ENCODE data around the gene AGTRAP. TPM values are rescaled to one million over a fixed set of nuclear protein-coding genes. Genes with fewer than 3 reads are reported as not detected.

The AGTRAP gene
- total and polyA plus RNA-seq, 12 donors = 23.4 to 104 (median 45.1) TPM

GRCh38 chr1:11736746-11737639, 1.1 kb downstream of the AGTRAP start:
- no peaks in the 10 kb centered on the region for H3K9me3 ChIP-seq (replicated peaks in 1 of 3)
- no peaks in the 10 kb centered on the region for H3K27me3 ChIP-seq
- peaks cover 20 to 38% of the 10 kb centered on the region in 2 donors for H3K4me1 ChIP-seq (replicated peaks in 1 of 2)
- H3K27ac ChIP-seq = peak overlapping the region; percentile 10 to 85 (median 69)
- intact Hi-C loops (cut with DNase I) = no loop called here
- 14 to 19% (median 16%) methylated on average over 10 to 15 of the region's 15 CpGs for WGBS, 4 donors
- peak in 6 of 7 donors; percentile 36 to 76 (median 60) for DNase-seq
- no peaks in the 10 kb centered on the region for H3K36me3 ChIP-seq (replicated peaks in 1 of 2)
- peak in 1 of 2 donors; percentile 23 for TF ChIP-seq POLR2A (IDR thresholded peaks at IDR 0.05)
- TF ChIP-seq, protein P1, sequence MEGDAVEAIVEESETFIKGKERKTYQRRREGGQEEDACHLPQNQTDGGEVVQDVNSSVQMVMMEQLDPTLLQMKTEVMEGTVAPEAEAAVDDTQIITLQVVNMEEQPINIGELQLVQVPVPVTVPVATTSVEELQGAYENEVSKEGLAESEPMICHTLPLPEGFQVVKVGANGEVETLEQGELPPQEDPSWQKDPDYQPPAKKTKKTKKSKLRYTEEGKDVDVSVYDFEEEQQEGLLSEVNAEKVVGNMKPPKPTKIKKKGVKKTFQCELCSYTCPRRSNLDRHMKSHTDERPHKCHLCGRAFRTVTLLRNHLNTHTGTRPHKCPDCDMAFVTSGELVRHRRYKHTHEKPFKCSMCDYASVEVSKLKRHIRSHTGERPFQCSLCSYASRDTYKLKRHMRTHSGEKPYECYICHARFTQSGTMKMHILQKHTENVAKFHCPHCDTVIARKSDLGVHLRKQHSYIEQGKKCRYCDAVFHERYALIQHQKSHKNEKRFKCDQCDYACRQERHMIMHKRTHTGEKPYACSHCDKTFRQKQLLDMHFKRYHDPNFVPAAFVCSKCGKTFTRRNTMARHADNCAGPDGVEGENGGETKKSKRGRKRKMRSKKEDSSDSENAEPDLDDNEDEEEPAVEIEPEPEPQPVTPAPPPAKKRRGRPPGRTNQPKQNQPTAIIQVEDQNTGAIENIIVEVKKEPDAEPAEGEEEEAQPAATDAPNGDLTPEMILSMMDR (IDR thresholded peaks at IDR 0.05) = no peak
- H3K4me3 ChIP-seq = peak overlapping the region in 3 of 4 donors; percentile 80 to 93 (median 87)

DNA sequence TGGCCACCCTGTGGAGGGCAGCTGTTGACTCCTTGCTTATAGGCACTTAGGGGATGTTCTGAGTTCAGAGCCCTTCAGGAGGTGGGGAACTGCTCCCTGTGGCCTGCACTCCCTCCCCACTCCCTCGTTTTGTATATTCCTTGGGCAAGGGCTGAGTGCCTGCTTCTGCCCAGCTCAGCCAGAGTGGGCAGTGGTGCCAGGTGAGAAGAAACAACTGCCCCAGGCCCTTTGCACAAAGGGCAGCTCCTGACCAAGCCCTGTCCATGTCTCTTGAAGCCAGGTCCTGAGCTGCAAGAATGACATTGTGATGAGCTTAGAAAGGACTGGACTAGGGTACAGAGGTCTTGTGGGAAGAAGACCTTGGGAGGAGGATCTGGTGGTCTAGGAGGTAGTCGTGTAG, 2.2 kb downstream of the AGTRAP start:
- peaks cover 14 to 30% of the 10 kb centered on the region in 2 donors for H3K4me1 ChIP-seq (replicated peaks in 1 of 2)

DNA sequence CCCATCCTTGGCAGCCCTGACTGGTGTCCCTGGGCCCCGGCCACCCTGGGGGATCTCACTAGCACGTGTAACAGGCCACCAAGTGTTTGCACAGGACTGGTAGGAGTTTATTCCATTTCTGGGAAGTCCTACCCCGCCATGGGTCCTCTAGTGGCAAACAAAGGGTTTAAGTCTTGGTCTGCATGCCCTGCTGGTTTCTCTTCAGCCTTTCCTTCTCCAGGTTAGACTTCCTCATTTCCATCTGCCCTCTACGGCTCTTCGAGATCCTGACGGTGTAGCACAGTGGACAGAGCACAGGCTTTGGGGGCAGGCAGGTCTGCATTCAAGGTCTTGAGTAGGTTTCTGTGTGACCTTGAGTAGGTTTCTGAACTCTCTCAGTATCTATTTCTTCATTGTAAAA, 2.8 kb downstream of the AGTRAP start:
- intact Hi-C loops (cut with DNase I) = no loop called here
- no peak for TF ChIP-seq POLR2A (IDR thresholded peaks at IDR 0.05)
- TF ChIP-seq, protein P1 (IDR thresholded peaks at IDR 0.05) = no peak
- no peaks in the 10 kb centered on the region for H3K27me3 ChIP-seq
- H3K27ac ChIP-seq = no peak overlapping the region
- no peaks in the 10 kb centered on the region for H3K36me3 ChIP-seq (replicated peaks in 1 of 2)
- 70 to 95% (median 79%) methylated on average over 5 to 6 of the region's 6 CpGs for WGBS, 4 donors
- DNase-seq = no peak
- no peak overlapping the region for H3K4me3 ChIP-seq
- H3K4me1 ChIP-seq (replicated peaks in 1 of 2) = peaks cover 14 to 30% of the 10 kb centered on the region in 2 donors
- H3K9me3 ChIP-seq (replicated peaks in 1 of 3) = no peaks in the 10 kb centered on the region

More for the DNA sequence above, 2.2 kb downstream of the AGTRAP start:
- H3K27me3 ChIP-seq = no peaks in the 10 kb centered on the region
- H3K27ac ChIP-seq = no peak overlapping the region
- no peak for DNase-seq
- no peak overlapping the region for H3K4me3 ChIP-seq
- TF ChIP-seq, protein P1 (IDR thresholded peaks at IDR 0.05) = no peak
- TF ChIP-seq POLR2A (IDR thresholded peaks at IDR 0.05) = no peak
- no peaks in the 10 kb centered on the region for H3K36me3 ChIP-seq (replicated peaks in 1 of 2)
- intact Hi-C loops (cut with DNase I) = no loop called here
- H3K9me3 ChIP-seq (replicated peaks in 1 of 3) = no peaks in the 10 kb centered on the region
- 71 to 81% (median 75%) methylated on average over 1 to 2 of the region's 2 CpGs for WGBS, 4 donors

- Histone ChIP-seq H3K4me3 (no peak overlapping the region), H3K27me3 (no peaks in the 10 kb centered on the region), H3K4me1 (replicated peaks in 1 of 2) (peaks cover 13 to 28% of the 10 kb centered on the region in 2 donors), H3K9me3 (replicated peaks in 1 of 3) (no peaks in the 10 kb centered on the region), H3K27ac (no peak overlapping the region), H3K36me3 (replicated peaks in 1 of 2) (no peaks in the 10 kb centered on the region)
- intact Hi-C loops (cut with DNase I) = no loop called here
- TF ChIP-seq, protein P1 (IDR thresholded peaks at IDR 0.05) = no peak
- TF ChIP-seq POLR2A (IDR thresholded peaks at IDR 0.05) = no peak
- DNase-seq = no peak
- WGBS, 4 donors = 65 to 74% (median 70%) methylated on average over 12 to 15 of the region's 15 CpGs
These were observed 4.6 kb downstream of the AGTRAP start for GRCh38 chr1:11740258-11741192.

All from adrenal gland (tissue), 12 donors.